Measurements from ENCODE around the gene TAB2. TPM values are rescaled to one million over a fixed set of nuclear protein-coding genes. Genes with fewer than 3 reads are reported as not detected.

The TAB2 gene
- total and polyA plus RNA-seq, 2 of the 8 experiments (the other 6 are each of a cell fraction or from before 2014, with no cell fraction given) = 40.4 to 63.0 TPM

GRCh38 chr6:149380523-149380922, 63.0 kb downstream of the TAB2 start:
- Histone ChIP-seq H3K4me1 (replicated peaks in 1 of 4; ENCODE audit: control insufficient read depth in 3 of 4, insufficient read depth in 4 of 4, low read length in 3 of 4) (no peaks in the 10 kb centered on the region), H3K4me2 (ENCODE audit: insufficient read depth in 1 of 2, low read depth in 2 of 2, low read length in 2 of 2) (no peak overlapping the region), H2AFZ (ENCODE audit: low read length) (no peak overlapping the region), H4K5ac (ENCODE audit: insufficient read length, low read depth, low read length) (no peak overlapping the region), H3K27me3 (replicated peaks in 1 of 4; ENCODE audit: control insufficient read depth in 3 of 4, extremely low read depth in 1 of 4, insufficient read depth in 3 of 4, low read length in 3 of 4) (no peaks in the 10 kb centered on the region), H3K14ac (ENCODE audit: insufficient read length) (no peak overlapping the region), H3K27ac (ENCODE audit: low read depth, low read length) (no peak overlapping the region), H2BK120ac (replicated peaks; ENCODE audit: low read depth, low read length) (no peak overlapping the region), H2BK20ac (ENCODE audit: low read length) (no peak overlapping the region), H3K36me3 (ENCODE audit: control insufficient read depth in 2 of 4, insufficient read depth in 4 of 4, low read length in 3 of 4) (peaks cover 10 to 35% (median 24%) of the 10 kb centered on the region in 4 experiments; a peak in 7 of 8 replicates), H3K23ac (ENCODE audit: insufficient read length) (no peak overlapping the region), H3K4ac (replicated peaks; ENCODE audit: insufficient read length, low read depth, low read length) (no peak overlapping the region), H3K56ac (replicated peaks; ENCODE audit: insufficient read length, low read depth, low read length) (no peak overlapping the region), H3K18ac (ENCODE audit: extremely low read depth, low read length) (no peak overlapping the region), H3K9me3 (ENCODE audit: insufficient read depth in 2 of 2, low read depth in 1 of 2, low read length in 1 of 2) (no peaks in the 10 kb centered on the region), H2AK5ac (ENCODE audit: low read depth, low read length) (no peak overlapping the region), H4K91ac (replicated peaks; ENCODE audit: insufficient read length, low read length) (no peak overlapping the region), H4K20me1 (replicated peaks in 1 of 2; ENCODE audit: control insufficient read depth in 1 of 2, insufficient read depth in 2 of 2, low read length in 2 of 2) (no peaks in the 10 kb centered on the region), H2BK15ac (ENCODE audit: low read length) (no peak overlapping the region), H2BK5ac (ENCODE audit: low read depth, low read length) (no peak overlapping the region), H3K4me3 (ENCODE audit: extremely low read depth in 1 of 4, insufficient read depth in 2 of 4, low read depth in 3 of 4, low read length in 4 of 4) (no peak overlapping the region), H3K9ac (replicated peaks in 1 of 4; ENCODE audit: extremely low read depth in 1 of 4, low read depth in 3 of 4, low read length in 3 of 4) (no peak overlapping the region), H4K8ac (ENCODE audit: extremely low read depth, insufficient read depth, low read length) (no peak overlapping the region), H2BK12ac (ENCODE audit: low read depth, low read length) (no peak overlapping the region), H3K79me2 (ENCODE audit: control insufficient read depth in 1 of 2, insufficient read depth in 2 of 2, low read length in 2 of 2) (peaks cover 0 to 12% of the 10 kb centered on the region in 2 experiments; a peak in 2 of 4 replicates), H3K23me2 (ENCODE audit: low read depth, low read length) (no peaks in the 10 kb centered on the region), H3K79me1 (ENCODE audit: low read depth, low read length) (no peaks in the 10 kb centered on the region)
- TF ChIP-seq POU5F1 (IDR thresholded peaks at IDR 0.05; ENCODE audit: low read depth, low read length) = no peak
- no peak for TF ChIP-seq GABPA (IDR thresholded peaks at IDR 0.05; ENCODE audit: borderline replicate concordance, insufficient read depth, low read length)
- TF ChIP-seq MAFK (IDR thresholded peaks at IDR 0.05; ENCODE audit: low read depth, low read length) = no peak
- TF ChIP-seq TAF7 (optimal IDR thresholded peaks at IDR 0.05; ENCODE audit: borderline replicate concordance, low read depth, low read length) = no peak
- no peak for TF ChIP-seq ASH2L (IDR thresholded peaks at IDR 0.05; ENCODE audit: low read length)
- TF ChIP-seq TEAD4 (IDR thresholded peaks at IDR 0.05; ENCODE audit: low read depth, low read length) = no peak
- no peak for TF ChIP-seq ATF2 (IDR thresholded peaks at IDR 0.05; ENCODE audit: low read length)
- TF ChIP-seq TAF1 (IDR thresholded peaks at IDR 0.05; ENCODE audit: low read depth, low read length) = no peak
- no peak for TF ChIP-seq CBX8 (IDR thresholded peaks at IDR 0.05; ENCODE audit: borderline replicate concordance, low read depth, low read length)
- no peak for TF ChIP-seq BCL11A (IDR thresholded peaks at IDR 0.05; ENCODE audit: low read depth in 2 of 2, low read length in 2 of 2)
- no peak for TF ChIP-seq SP1 (IDR thresholded peaks at IDR 0.05; ENCODE audit: low read depth, low read length)
- TF ChIP-seq SP2 (IDR thresholded peaks at IDR 0.05; ENCODE audit: low read length) = no peak
- ChIA-PET POLR2A (ENCODE audit: partially characterized antibody) (no interaction called here), CTCF (ENCODE audit: partially characterized antibody) (no interaction called here)
- DNase-seq (ENCODE audit: low read depth in 1 of 2, low spot score in 2 of 2) (no peak), FAIRE-seq (no peak)
